Activated gamma-delta T cell (primary cell): ENCODE measurements around the gene MED15.
"Not testable (repeated sequence)": the region's sequence is repeated elsewhere in the genome, so short reads cannot be mapped to it uniquely, and the experiment has no call there.

ENCODE experiments used
- DNase-seq: peaks from one replicate; lab custom pipeline; 2025; lab: John Stamatoyannopoulos, UW

Gene MED15

GRCh38 chr22:20584029-20584871 is 76.8 kb downstream of the MED15 start:
- no peak for DNase-seq

GRCh38 chr22:20584872-20585638 is 77.6 kb downstream of the MED15 start:
- DNase-seq = no peak

- no peak for DNase-seq
These were observed 78.4 kb downstream of the MED15 start for GRCh38 chr22:20585639-20586402.

DNA sequence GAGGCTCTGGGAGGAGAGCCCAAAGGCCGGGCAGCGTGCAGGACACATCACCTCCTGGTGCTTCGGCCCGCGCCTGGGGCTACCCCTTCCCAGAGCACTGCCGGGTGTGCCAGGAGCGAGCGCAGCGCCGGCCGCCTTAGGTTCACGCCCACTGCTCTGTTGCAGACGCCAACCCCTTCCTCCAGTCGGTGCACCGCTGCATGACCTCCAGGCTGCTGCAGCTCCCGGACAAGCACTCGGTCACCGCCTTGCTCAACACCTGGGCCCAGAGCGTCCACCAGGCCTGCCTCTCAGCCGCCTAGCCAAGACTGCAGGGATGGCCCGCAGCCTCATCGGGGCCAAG is 79.0 kb downstream of the MED15 start:
- DNase-seq = no peak

DNA sequence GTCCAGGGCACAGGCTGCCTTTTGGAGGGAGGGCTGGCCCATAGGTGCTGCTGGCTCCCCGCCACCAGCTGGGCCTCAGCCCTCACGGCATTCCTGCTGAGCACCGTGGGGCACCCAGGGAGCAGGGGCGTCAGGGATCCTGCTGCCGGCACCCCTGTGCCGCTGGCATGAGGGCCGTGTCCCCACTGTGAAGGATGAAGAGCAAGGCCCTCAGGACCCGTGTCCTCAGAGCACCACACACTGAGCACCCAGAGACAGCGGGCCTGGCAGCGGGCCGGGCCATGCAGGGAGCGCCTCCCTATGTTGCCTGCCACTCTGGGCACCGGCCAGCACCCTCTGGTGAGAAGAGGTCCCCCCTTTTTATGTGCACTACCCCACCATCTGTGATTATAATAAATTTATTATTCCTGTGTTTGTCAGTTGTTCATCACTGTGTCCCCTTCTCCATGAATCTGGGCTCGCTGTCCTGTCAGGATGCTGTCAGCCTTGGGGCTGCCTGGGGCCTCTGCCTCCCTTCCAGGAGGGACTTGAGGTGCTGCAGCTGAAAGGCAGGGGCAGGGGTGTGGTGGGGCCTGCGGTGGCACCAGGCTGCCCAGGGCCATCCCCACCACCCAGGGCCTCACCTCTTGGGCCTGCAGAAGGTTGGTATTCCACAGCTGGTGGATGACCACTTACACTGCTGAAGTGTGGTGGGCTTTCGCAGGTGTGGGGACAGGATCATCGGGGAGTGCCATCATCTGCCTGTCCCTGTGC is 80.0 kb downstream of the MED15 start:
- DNase-seq = no peak

GRCh38 chr22:20588092-20588842 is 80.9 kb downstream of the MED15 start:
- DNase-seq = no peak

- DNase-seq = no peak
These were observed 81.6 kb downstream of the MED15 start for GRCh38 chr22:20588843-20589581.

DNA sequence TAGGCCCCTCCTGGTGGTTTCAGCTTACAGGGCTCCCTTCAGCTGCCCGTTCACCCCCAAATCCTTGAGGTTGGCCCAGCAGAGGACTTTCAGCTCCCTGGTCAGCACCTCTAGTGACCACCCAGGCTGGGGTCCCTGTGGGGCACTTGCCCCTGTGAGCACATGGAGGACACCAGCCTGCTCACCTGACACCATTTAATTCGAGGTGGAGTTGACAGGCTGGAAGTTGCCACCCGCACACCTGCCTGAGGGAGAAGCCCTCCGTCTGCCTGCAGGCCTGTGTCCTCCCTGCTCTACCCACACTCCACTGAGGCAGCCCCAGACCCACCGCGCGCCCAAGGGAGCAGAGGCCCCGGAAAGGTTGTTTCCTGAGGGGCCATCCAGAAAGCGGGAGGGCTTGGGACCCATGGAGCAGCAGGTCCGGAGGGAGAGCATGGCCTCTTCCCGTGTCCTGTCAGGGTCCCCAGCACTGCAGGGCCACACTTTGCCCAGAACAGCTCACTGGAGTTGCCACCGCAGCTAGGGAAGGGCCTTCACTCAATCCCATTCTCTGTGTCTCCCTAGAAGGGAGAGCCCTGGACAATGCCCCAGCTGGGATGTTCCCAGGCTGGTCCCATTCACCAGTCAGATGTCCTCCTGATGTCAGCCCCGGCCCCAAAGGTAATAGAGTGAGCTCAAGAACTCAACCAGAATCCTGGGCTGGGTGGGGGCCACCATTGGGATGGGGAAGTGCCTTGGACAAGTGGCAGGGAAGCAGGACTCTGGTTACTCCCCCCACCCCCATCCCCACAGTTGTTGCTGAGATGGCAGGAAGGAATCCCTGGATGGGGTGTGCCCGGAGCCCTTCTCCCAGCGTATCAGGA is 82.4 kb downstream of the MED15 start:
- DNase-seq = no peak

DNA sequence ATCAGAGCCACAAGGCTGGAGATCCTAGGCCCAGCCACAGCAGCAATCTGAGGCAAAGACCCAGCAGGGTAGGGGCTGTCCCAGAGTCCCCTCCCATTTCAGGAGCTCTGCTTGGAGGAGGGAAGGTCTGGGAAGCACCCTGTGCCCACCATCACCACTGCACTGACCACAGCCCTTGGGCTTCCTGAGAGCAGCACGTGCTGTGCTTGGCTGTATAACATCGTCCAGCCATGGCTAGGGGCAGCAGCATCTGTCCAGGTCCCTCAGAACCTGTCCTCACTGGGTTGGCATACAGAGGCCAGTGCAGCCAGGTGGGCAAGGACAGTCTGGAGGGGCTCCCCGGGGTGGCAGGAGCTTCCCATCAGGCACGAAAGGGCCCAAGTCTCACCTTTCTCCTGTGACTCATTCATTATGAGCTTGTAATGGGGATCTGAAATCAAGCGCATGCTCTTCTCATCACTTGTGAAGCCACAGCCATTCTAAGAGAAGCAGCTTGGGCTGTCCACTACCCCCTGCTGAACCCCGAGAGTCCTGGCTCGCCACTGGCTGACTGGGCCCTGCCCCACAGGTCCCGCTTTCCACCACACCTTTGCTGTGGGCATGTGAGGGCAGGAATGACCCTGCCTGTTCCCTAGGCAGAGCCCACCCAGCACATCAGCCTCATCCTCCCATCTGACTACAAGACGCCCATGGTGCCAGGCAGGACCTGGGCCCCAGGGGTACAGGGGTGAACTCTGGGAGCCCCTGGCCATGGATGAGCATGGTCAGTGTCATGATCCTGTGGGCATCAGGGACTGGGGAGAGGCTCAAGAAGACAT is 83.3 kb downstream of the MED15 start:
- DNase-seq = no peak

DNA sequence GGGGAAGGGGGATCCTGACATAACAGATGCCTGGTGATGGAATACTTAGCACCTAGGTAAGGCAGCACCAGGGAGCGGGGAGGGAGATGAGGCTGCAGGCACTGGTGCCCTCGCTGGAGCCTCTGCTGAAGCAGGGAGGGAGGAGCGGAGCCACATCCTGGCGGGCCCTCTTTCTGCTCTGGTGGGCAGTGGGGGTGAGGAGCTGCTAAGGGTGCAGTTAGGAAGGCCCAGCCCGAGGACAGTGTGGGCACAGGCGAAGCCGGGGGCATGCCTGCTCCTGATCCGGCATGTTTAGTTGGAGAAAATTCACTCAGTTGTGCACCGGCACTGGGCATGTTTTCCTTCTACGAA is 83.9 kb downstream of the MED15 start:
- no peak for DNase-seq

GRCh38 chr22:20591660-20592310 is 84.4 kb downstream of the MED15 start:
- DNase-seq = no peak

GRCh38 chr22:20594038-20594437 is 86.6 kb downstream of the MED15 start:
- DNase-seq = not testable (repeated sequence)

DNA sequence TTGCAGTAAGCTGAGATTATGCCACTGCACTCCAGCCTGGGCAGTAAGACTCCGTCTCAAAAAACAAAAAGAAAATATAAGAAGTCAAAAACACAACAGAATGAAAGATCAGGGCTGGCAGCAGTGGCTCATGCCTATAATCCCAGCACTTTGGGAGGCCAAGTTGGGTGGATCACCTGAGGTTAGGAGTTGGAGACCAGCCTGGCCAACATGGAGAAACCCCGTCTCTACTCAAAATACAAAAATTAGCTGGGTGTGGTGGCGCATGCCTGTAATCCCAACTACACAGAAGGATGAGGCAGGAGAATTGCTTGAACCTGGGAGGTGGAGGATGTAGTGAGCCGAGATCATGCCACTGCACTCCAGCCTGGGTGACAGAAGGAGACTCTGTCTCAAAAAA is 87.1 kb downstream of the MED15 start:
- not testable (repeated sequence) for DNase-seq

DNA sequence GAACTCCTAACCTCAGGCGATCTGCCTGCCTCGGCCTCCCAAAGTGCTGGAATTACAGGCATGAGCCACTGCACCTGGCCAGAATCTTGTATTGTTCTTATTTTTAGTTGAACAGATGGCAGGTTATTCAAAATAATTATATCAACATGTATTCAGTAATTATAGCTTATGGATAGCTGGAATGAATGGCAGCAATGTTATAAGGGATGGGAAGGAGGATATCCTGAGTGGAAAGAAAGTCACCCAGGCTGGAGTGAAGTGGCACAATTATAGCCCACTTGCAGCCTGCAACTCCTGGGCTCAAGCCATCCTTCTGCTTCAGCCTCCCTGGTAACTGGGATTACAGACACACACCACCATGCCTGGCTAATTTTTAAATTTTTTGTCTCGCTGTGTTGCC is 88.1 kb downstream of the MED15 start:
- no peak for DNase-seq

GRCh38 chr22:20599117-20599516 is 91.7 kb downstream of the MED15 start:
- no peak for DNase-seq

DNA sequence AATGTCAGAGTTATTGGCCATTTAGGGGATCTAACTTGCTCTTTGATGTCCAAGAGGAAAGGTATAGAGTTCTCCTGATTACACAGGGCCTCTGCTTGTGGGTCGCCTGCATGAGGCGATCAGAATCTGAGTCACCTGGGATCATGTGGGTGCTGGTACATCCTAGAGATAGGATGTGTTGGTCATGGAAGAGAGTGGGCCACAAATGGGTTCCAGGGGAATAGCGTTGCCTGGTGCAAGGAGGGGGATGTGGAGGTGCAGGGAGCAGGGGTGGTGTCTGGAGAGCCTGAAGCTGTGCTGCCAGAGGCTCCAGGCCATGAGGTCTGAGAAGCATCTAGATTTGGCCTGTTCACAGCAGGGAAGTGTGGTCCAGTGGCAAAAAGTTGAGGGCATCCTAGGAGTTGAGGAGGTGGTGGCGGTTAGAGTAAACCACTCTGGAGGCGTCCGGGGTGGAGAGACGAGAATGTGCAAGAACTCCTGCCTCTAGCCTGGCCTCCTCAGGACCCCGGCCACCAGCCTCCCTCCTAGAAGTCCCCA is 92.8 kb downstream of the MED15 start:
- no peak for DNase-seq

DNA sequence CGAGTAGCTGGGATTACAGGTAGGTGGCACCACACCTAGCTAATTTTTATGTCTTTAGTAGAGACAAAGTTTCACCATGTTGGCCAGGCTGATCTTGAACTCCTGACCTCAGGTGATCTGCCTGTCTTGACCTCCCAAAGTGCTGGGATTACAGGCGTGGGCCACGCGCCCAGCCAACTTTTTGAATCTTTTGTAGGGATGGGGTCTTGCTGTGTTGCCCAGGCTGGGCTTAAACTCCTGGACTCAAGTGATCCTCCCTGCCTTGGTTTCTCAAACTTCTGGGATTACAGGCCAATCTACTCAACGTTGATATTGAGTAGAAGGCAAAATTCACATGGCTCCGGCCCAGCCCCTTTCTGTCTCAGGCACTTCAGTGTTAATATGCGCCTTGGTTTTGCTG is 93.9 kb downstream of the MED15 start:
- DNase-seq = no peak

GRCh38 chr22:20602609-20603164 is 95.3 kb downstream of the MED15 start:
- DNase-seq = no peak
